ENCODE measurements around the gene HEG1.

Gene HEG1

GRCh38 chr3:125051205-125051604, 4.6 kb downstream of the HEG1 start:
- no peak for ATAC-seq
- TF ChIP-seq ZC3H10 (CRISPR knock-in tag; IDR thresholded peaks at IDR 0.05) (no peak), TOX (CRISPR knock-in tag; IDR thresholded peaks at IDR 0.05; ENCODE audit: borderline replicate concordance) (no peak), CSDC2 (CRISPR knock-in tag; IDR thresholded peaks at IDR 0.05) (no peak), ZFP3 (CRISPR knock-in tag; IDR thresholded peaks at IDR 0.05) (no peak), ISL1 (CRISPR knock-in tag; IDR thresholded peaks at IDR 0.05) (no peak), ZFP30 (CRISPR knock-in tag; IDR thresholded peaks at IDR 0.05) (no peak), TCF4 (CRISPR knock-in tag; IDR thresholded peaks at IDR 0.05; ENCODE audit: borderline replicate concordance) (no peak), RARB (CRISPR knock-in tag; IDR thresholded peaks at IDR 0.05) (no peak), ZNF565 (CRISPR knock-in tag; conservative IDR thresholded peaks at IDR 0.05; ENCODE audit: low read depth) (no peak)
- TF ChIP-seq, protein P1, sequence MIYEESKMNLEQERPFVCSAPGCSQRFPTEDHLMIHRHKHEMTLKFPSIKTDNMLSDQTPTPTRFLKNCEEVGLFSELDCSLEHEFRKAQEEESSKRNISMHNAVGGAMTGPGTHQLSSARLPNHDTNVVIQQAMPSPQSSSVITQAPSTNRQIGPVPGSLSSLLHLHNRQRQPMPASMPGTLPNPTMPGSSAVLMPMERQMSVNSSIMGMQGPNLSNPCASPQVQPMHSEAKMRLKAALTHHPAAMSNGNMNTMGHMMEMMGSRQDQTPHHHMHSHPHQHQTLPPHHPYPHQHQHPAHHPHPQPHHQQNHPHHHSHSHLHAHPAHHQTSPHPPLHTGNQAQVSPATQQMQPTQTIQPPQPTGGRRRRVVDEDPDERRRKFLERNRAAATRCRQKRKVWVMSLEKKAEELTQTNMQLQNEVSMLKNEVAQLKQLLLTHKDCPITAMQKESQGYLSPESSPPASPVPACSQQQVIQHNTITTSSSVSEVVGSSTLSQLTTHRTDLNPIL (CRISPR knock-in tag; IDR thresholded peaks at IDR 0.05; ENCODE audit: low read depth) = no peak
- TF ChIP-seq, protein P2, sequence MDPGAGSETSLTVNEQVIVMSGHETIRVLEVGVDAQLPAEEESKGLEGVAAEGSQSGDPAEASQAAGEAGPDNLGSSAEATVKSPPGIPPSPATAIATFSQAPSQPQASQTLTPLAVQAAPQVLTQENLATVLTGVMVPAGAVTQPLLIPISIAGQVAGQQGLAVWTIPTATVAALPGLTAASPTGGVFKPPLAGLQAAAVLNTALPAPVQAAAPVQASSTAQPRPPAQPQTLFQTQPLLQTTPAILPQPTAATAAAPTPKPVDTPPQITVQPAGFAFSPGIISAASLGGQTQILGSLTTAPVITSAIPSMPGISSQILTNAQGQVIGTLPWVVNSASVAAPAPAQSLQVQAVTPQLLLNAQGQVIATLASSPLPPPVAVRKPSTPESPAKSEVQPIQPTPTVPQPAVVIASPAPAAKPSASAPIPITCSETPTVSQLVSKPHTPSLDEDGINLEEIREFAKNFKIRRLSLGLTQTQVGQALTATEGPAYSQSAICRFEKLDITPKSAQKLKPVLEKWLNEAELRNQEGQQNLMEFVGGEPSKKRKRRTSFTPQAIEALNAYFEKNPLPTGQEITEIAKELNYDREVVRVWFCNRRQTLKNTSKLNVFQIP (CRISPR knock-in tag; IDR thresholded peaks at IDR 0.05; ENCODE audit: borderline replicate concordance, low read depth) = no peak
- TF ChIP-seq, protein P3, sequence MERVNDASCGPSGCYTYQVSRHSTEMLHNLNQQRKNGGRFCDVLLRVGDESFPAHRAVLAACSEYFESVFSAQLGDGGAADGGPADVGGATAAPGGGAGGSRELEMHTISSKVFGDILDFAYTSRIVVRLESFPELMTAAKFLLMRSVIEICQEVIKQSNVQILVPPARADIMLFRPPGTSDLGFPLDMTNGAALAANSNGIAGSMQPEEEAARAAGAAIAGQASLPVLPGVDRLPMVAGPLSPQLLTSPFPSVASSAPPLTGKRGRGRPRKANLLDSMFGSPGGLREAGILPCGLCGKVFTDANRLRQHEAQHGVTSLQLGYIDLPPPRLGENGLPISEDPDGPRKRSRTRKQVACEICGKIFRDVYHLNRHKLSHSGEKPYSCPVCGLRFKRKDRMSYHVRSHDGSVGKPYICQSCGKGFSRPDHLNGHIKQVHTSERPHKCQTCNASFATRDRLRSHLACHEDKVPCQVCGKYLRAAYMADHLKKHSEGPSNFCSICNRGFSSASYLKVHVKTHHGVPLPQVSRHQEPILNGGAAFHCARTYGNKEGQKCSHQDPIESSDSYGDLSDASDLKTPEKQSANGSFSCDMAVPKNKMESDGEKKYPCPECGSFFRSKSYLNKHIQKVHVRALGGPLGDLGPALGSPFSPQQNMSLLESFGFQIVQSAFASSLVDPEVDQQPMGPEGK (CRISPR knock-in tag; IDR thresholded peaks at IDR 0.05; ENCODE audit: borderline replicate concordance) = no peak

- no peak for ATAC-seq
- TF ChIP-seq ZFP3 (CRISPR knock-in tag; IDR thresholded peaks at IDR 0.05) = no peak
- TF ChIP-seq, protein P3 (CRISPR knock-in tag; IDR thresholded peaks at IDR 0.05; ENCODE audit: borderline replicate concordance) = no peak
- no peak for TF ChIP-seq CSDC2 (CRISPR knock-in tag; IDR thresholded peaks at IDR 0.05)
- TF ChIP-seq, protein P4, sequence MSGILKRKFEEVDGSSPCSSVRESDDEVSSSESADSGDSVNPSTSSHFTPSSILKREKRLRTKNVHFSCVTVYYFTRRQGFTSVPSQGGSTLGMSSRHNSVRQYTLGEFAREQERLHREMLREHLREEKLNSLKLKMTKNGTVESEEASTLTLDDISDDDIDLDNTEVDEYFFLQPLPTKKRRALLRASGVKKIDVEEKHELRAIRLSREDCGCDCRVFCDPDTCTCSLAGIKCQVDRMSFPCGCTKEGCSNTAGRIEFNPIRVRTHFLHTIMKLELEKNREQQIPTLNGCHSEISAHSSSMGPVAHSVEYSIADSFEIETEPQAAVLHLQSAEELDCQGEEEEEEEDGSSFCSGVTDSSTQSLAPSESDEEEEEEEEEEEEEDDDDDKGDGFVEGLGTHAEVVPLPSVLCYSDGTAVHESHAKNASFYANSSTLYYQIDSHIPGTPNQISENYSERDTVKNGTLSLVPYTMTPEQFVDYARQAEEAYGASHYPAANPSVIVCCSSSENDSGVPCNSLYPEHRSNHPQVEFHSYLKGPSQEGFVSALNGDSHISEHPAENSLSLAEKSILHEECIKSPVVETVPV (CRISPR knock-in tag; IDR thresholded peaks at IDR 0.05) = no peak
- no peak for TF ChIP-seq TCF4 (CRISPR knock-in tag; IDR thresholded peaks at IDR 0.05; ENCODE audit: borderline replicate concordance)
- TF ChIP-seq SNAI2 (CRISPR knock-in tag; IDR thresholded peaks at IDR 0.05) = no peak
- no peak for TF ChIP-seq ISL1 (CRISPR knock-in tag; IDR thresholded peaks at IDR 0.05)
- TF ChIP-seq ZNF70 (CRISPR knock-in tag; IDR thresholded peaks at IDR 0.05) = no peak
- TF ChIP-seq, protein P5, sequence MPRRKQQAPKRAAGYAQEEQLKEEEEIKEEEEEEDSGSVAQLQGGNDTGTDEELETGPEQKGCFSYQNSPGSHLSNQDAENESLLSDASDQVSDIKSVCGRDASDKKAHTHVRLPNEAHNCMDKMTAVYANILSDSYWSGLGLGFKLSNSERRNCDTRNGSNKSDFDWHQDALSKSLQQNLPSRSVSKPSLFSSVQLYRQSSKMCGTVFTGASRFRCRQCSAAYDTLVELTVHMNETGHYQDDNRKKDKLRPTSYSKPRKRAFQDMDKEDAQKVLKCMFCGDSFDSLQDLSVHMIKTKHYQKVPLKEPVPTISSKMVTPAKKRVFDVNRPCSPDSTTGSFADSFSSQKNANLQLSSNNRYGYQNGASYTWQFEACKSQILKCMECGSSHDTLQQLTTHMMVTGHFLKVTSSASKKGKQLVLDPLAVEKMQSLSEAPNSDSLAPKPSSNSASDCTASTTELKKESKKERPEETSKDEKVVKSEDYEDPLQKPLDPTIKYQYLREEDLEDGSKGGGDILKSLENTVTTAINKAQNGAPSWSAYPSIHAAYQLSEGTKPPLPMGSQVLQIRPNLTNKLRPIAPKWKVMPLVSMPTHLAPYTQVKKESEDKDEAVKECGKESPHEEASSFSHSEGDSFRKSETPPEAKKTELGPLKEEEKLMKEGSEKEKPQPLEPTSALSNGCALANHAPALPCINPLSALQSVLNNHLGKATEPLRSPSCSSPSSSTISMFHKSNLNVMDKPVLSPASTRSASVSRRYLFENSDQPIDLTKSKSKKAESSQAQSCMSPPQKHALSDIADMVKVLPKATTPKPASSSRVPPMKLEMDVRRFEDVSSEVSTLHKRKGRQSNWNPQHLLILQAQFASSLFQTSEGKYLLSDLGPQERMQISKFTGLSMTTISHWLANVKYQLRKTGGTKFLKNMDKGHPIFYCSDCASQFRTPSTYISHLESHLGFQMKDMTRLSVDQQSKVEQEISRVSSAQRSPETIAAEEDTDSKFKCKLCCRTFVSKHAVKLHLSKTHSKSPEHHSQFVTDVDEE (CRISPR knock-in tag; IDR thresholded peaks at IDR 0.05) = no peak
- TF ChIP-seq, protein P1 (CRISPR knock-in tag; IDR thresholded peaks at IDR 0.05; ENCODE audit: low read depth) = no peak
- TF ChIP-seq ZNF8 (CRISPR knock-in tag; IDR thresholded peaks at IDR 0.05) = no peak
- no peak for TF ChIP-seq ZNF565 (CRISPR knock-in tag; conservative IDR thresholded peaks at IDR 0.05; ENCODE audit: low read depth)
- no peak for TF ChIP-seq PPARA (CRISPR knock-in tag; IDR thresholded peaks at IDR 0.05; ENCODE audit: borderline replicate concordance)
- no peak for TF ChIP-seq ZC3H10 (CRISPR knock-in tag; IDR thresholded peaks at IDR 0.05)
Measured at GRCh38 chr3:125050488-125051090, 5.2 kb downstream of the HEG1 start.

Measured in SK-N-SH treated with all-trans-retinoic acid at 6 μM for 48 hours (cell line).